HG02973 (cell line): ENCODE measurements around the gene SPATA18.
"Not testable (repeated sequence)": the region's sequence is repeated elsewhere in the genome, so short reads cannot be mapped to it uniquely, and the experiment has no call there.

Source experiments
- ATAC-seq: cut with Tn5 transposase; IDR thresholded peaks from one replicate; pipeline ENCODE4 v1.9.1; 2021; ENCODE audit warnings: moderate library complexity; ENCODE audit not compliant: unreplicated experiment

SPATA18 gene

GRCh38 chr4:52105276-52105675, 54.2 kb downstream of the SPATA18 start:
- ATAC-seq = no peak

GRCh38 chr4:52106191-52106590, 55.1 kb downstream of the SPATA18 start:
- ATAC-seq = no peak

GRCh38 chr4:52106660-52107059, 55.6 kb downstream of the SPATA18 start:
- no peak for ATAC-seq

- no peak for ATAC-seq
Measured at GRCh38 chr4:52107336-52107735, 56.2 kb downstream of the SPATA18 start.

- no peak for ATAC-seq
Measured at GRCh38 chr4:52107745-52108144, 56.6 kb downstream of the SPATA18 start.

- no peak for ATAC-seq
Measured at GRCh38 chr4:52110171-52110570, 59.1 kb downstream of the SPATA18 start.

- ATAC-seq = no peak
Measured at GRCh38 chr4:52111995-52112394, 60.9 kb downstream of the SPATA18 start.

GRCh38 chr4:52112411-52112810, 61.3 kb downstream of the SPATA18 start:
- ATAC-seq = no peak

- ATAC-seq = no peak
Measured at GRCh38 chr4:52116641-52117040, 65.5 kb downstream of the SPATA18 start.

GRCh38 chr4:52126226-52126625, 75.1 kb downstream of the SPATA18 start:
- ATAC-seq = no peak

- ATAC-seq = no peak
Measured at GRCh38 chr4:52126966-52127365, 75.9 kb downstream of the SPATA18 start.

GRCh38 chr4:52135171-52135570, 84.1 kb downstream of the SPATA18 start:
- no peak for ATAC-seq

- not testable (repeated sequence) for ATAC-seq
Measured at GRCh38 chr4:52137152-52137551, 86.0 kb downstream of the SPATA18 start.

- ATAC-seq = no peak
Measured at GRCh38 chr4:52142816-52143215, 91.7 kb downstream of the SPATA18 start.

GRCh38 chr4:52143815-52144214, 92.7 kb downstream of the SPATA18 start:
- no peak for ATAC-seq

- ATAC-seq = no peak
Measured at GRCh38 chr4:52144372-52144771, 93.3 kb downstream of the SPATA18 start.
